OCI-LY1 (cell line): ENCODE results near the gene CADM3.

ENCODE experiments used
- H2AFZ ChIP-seq: fragments of 200-600 bp; sonication (generic), shearing (Covaris generic); 2 replicates; pipeline ENCODE4 v1.6.0; 2014; ENCODE audit warnings: antibody characterized with exemption, mild to moderate bottlenecking, low read length
- H3F3A ChIP-seq: fragments of 200-600 bp; sonication (generic), shearing (Covaris generic); 2 replicates; pipeline ENCODE4 v1.6.0; 2014; ENCODE audit warnings: mild to moderate bottlenecking, antibody characterized with exemption, low read length, moderate library complexity; ENCODE audit not compliant: insufficient read depth
- H3K27ac ChIP-seq: fragments of 200-600 bp; sonication (generic); 2 replicates; pipeline ENCODE4 v1.5.1; 2014; ENCODE audit warnings: low read length, mixed run types, mild to moderate bottlenecking, low read depth; ENCODE audit not compliant: poor library complexity, severe bottlenecking
- H3K27me3 ChIP-seq: fragments of 200-600 bp; sonication (generic); 2 replicates; pipeline ENCODE4 v1.6.0; 2014; ENCODE audit warnings: antibody characterized with exemption, mild to moderate bottlenecking, low read length, moderate library complexity; ENCODE audit not compliant: insufficient read depth
- H3K36me3 ChIP-seq: fragments of 200-600 bp; sonication (generic); 2 replicates; pipeline ENCODE4 v1.6.1; 2014; ENCODE audit warnings: mild to moderate bottlenecking, antibody characterized with exemption, low read length, moderate library complexity, mixed read lengths; ENCODE audit not compliant: insufficient read depth
- H3K4me1 ChIP-seq: fragments of 200-600 bp; sonication (generic); 2 replicates; pipeline ENCODE4 v1.5.1; 2014; ENCODE audit warnings: mild to moderate bottlenecking, low read length, moderate library complexity; ENCODE audit not compliant: insufficient read depth, severe bottlenecking
- H3K4me2 ChIP-seq: fragments of 200-600 bp; sonication (generic), shearing (Covaris generic); 2 replicates; pipeline ENCODE4 v1.6.1; 2014; ENCODE audit warnings: low read length
- H3K4me3 ChIP-seq: fragments of 200-600 bp; sonication (generic); 2 replicates; pipeline ENCODE4 v1.5.1; 2014; ENCODE audit warnings: low read length, low read depth, mild to moderate bottlenecking, mixed read lengths; ENCODE audit not compliant: poor library complexity, severe bottlenecking
- H3K79me2 ChIP-seq: fragments of 200-600 bp; shearing (Covaris generic); 2 replicates; pipeline ENCODE4 v1.6.1; 2016; ENCODE audit warnings: mixed run types, low read length, mixed read lengths; ENCODE audit not compliant: insufficient read depth
- H3K9ac ChIP-seq: fragments of 200-600 bp; sonication (generic), shearing (Covaris generic); 2 replicates; pipeline ENCODE4 v1.6.1; 2014; ENCODE audit warnings: mild to moderate bottlenecking, low read length, mixed read lengths
- H3K9me2 ChIP-seq: fragments of 200-600 bp; sonication (generic), shearing (Covaris generic); 2 replicates; pipeline ENCODE4 v1.6.1; 2014; ENCODE audit warnings: low read depth, mild to moderate bottlenecking, low read length, mixed read lengths
- H3K9me3 ChIP-seq: fragments of 200-600 bp; shearing (Covaris generic); 2 replicates; pipeline ENCODE4 v1.6.1; 2014; ENCODE audit warnings: low read length, mixed read lengths
- H4K20me1 ChIP-seq: fragments of 200-600 bp; sonication (generic), shearing (Covaris generic); 2 replicates; pipeline ENCODE4 v1.6.0; 2016; ENCODE audit warnings: mild to moderate bottlenecking, low read length; ENCODE audit not compliant: insufficient read depth
- EZH2 ChIP-seq: fragments of 200-600 bp; sonication (generic), shearing (Covaris generic); IDR thresholded peaks from 2 replicates; pipeline ENCODE4 v1.8.0; 2017; ENCODE audit warnings: borderline replicate concordance, mixed run types, mild to moderate bottlenecking, antibody characterized with exemption, low read length, moderate library complexity, mixed read lengths
- TF ChIP-seq, protein P1 (sequence below): fragments of 200-600 bp; sonication (generic), shearing (Covaris generic); IDR thresholded peaks from 2 replicates; pipeline ENCODE4 v1.5.1; 2017; ENCODE audit warnings: mild to moderate bottlenecking, antibody characterized with exemption, low read length, moderate library complexity, mixed read lengths

Gene CADM3

DNA sequence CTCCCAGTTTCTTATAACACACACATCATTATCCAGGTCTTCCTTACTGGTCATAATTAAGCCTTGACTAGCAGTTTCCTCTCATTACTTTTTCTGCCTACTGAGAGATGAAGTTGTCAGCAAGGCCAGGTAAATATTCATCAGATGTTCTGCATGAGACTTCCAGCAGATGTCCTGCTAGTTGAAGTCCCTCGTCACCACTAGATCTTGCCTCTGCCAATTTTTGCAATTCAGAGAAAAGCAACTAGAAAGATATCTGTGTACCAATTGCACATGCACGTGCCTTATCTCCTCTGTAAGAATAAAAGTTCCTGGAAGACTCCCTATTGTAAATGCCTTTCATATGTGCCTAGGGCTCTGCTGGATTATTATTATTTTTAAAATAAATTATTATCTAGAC lies 51.6 kb downstream of the CADM3 start:
- no peaks in the 10 kb centered on the region for H3K36me3 ChIP-seq
- no peaks in the 10 kb centered on the region for H3K9me2 ChIP-seq
- no peak for TF ChIP-seq EZH2
- TF ChIP-seq, protein P1, sequence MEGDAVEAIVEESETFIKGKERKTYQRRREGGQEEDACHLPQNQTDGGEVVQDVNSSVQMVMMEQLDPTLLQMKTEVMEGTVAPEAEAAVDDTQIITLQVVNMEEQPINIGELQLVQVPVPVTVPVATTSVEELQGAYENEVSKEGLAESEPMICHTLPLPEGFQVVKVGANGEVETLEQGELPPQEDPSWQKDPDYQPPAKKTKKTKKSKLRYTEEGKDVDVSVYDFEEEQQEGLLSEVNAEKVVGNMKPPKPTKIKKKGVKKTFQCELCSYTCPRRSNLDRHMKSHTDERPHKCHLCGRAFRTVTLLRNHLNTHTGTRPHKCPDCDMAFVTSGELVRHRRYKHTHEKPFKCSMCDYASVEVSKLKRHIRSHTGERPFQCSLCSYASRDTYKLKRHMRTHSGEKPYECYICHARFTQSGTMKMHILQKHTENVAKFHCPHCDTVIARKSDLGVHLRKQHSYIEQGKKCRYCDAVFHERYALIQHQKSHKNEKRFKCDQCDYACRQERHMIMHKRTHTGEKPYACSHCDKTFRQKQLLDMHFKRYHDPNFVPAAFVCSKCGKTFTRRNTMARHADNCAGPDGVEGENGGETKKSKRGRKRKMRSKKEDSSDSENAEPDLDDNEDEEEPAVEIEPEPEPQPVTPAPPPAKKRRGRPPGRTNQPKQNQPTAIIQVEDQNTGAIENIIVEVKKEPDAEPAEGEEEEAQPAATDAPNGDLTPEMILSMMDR, result no peak
- no peak overlapping the region for H3K4me2 ChIP-seq
- H3K9me3 ChIP-seq, result no peaks in the 10 kb centered on the region
- H3K9ac ChIP-seq, result no peak overlapping the region
- no peaks in the 10 kb centered on the region for H3K27me3 ChIP-seq
- no peaks in the 10 kb centered on the region for H3K4me1 ChIP-seq
- H3F3A ChIP-seq, result no peaks in the 10 kb centered on the region
- no peak overlapping the region for H2AFZ ChIP-seq
- H4K20me1 ChIP-seq, result no peaks in the 10 kb centered on the region
- H3K79me2 ChIP-seq, result no peaks in the 10 kb centered on the region
- no peak overlapping the region for H3K4me3 ChIP-seq
- no peak overlapping the region for H3K27ac ChIP-seq

DNA sequence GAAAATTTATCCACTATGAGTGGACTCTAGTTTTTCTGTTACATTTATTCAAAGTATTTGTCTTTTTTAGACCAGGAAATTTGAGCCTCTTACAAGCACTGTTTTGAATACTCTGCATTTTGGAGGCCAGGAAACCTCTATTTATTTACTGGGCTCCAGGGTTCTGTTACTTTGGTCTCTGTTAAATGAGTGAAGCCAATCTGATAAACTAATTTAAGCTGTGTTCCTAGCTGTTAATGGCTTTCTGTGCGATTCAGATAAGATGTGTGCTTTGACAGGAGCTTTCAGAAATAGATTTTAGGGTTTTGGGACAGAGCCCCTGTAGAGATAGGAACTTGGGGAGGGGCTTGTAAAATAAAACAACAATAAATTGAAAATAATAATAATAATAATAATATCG lies 57.1 kb downstream of the CADM3 start:
- Histone ChIP-seq H3K9ac (no peak overlapping the region), H3K9me2 (no peaks in the 10 kb centered on the region), H3K36me3 (no peaks in the 10 kb centered on the region), H3K27ac (no peak overlapping the region), H3K4me2 (no peak overlapping the region), H3K9me3 (no peaks in the 10 kb centered on the region), H3K27me3 (no peaks in the 10 kb centered on the region), H3K79me2 (no peaks in the 10 kb centered on the region), H3K4me3 (no peak overlapping the region), H3K4me1 (no peaks in the 10 kb centered on the region), H4K20me1 (no peaks in the 10 kb centered on the region), H3F3A (no peaks in the 10 kb centered on the region), H2AFZ (no peak overlapping the region)
- TF ChIP-seq, protein P1, result no peak
- no peak for TF ChIP-seq EZH2

DNA sequence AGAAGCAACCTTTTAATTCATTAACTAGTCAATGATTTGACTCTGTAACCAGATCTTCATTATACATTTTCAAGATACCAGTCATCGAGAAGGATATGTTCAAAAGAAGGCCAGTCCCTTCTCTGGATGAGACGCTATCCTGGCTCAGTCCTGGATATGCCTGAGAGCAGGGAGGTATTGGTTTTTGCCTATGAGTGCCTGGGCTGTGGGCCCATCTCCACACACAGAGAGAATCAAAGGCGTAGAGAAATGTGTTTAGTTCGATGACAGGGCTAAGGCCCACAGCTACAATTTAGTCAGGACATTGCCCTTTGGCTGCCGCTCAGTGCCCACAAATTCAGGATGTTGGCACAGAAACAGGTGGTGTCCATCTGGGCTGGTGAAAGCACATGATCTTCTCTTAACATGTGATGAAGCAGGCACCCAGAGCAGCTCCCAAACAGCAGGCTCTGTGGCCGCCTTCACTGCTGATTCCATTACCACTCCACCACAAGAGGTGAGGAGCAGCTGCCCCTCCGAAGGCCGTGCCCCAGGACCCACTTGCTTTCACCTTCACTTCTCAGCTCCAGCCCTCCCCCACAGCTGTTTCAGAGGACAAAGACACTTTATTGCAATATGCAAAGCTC lies 58.0 kb downstream of the CADM3 start:
- H3F3A ChIP-seq, result no peaks in the 10 kb centered on the region
- no peak overlapping the region for H3K27ac ChIP-seq
- no peak overlapping the region for H2AFZ ChIP-seq
- no peaks in the 10 kb centered on the region for H3K27me3 ChIP-seq
- no peaks in the 10 kb centered on the region for H4K20me1 ChIP-seq
- H3K4me3 ChIP-seq, result no peak overlapping the region
- no peaks in the 10 kb centered on the region for H3K79me2 ChIP-seq
- no peaks in the 10 kb centered on the region for H3K36me3 ChIP-seq
- no peaks in the 10 kb centered on the region for H3K4me1 ChIP-seq
- H3K4me2 ChIP-seq, result no peak overlapping the region
- no peaks in the 10 kb centered on the region for H3K9me3 ChIP-seq
- no peak overlapping the region for H3K9ac ChIP-seq
- TF ChIP-seq, protein P1, result no peak
- no peak for TF ChIP-seq EZH2
- no peaks in the 10 kb centered on the region for H3K9me2 ChIP-seq
